ENCODE measurements around the gene OPRL1.
"Not testable (repeated sequence)": the region's sequence is repeated elsewhere in the genome, so short reads cannot be mapped to it uniquely, and the experiment has no call there.

Gene OPRL1

GRCh38 chr20:64122927-64123326, 43.0 kb downstream of the OPRL1 start:
- not testable (repeated sequence) for DNase-seq

- not testable (repeated sequence) for DNase-seq
Measured at GRCh38 chr20:64123517-64123916, 43.6 kb downstream of the OPRL1 start.

- DNase-seq: no peak
Measured at GRCh38 chr20:64129146-64129782, 49.4 kb downstream of the OPRL1 start.

GRCh38 chr20:64130271-64130670, 50.4 kb downstream of the OPRL1 start:
- no peak for DNase-seq

- no peak for DNase-seq
Measured at GRCh38 chr20:64130876-64131275, 51.0 kb downstream of the OPRL1 start.

GRCh38 chr20:64131406-64131805, 51.5 kb downstream of the OPRL1 start:
- no peak for DNase-seq

GRCh38 chr20:64133951-64134407, 54.1 kb downstream of the OPRL1 start:
- no peak for DNase-seq

- not testable (repeated sequence) for DNase-seq
Measured at GRCh38 chr20:64134744-64135143, 54.9 kb downstream of the OPRL1 start.

- DNase-seq: no peak
Measured at GRCh38 chr20:64136004-64136710, 56.3 kb downstream of the OPRL1 start.

- DNase-seq: no peak
Measured at GRCh38 chr20:64137598-64138031, 57.7 kb downstream of the OPRL1 start.

GRCh38 chr20:64138276-64138815, 58.5 kb downstream of the OPRL1 start:
- no peak for DNase-seq

GRCh38 chr20:64139199-64140060, 59.5 kb downstream of the OPRL1 start:
- no peak for DNase-seq

GRCh38 chr20:64140061-64140931, 60.4 kb downstream of the OPRL1 start:
- DNase-seq: no peak

GRCh38 chr20:64140956-64141355, 61.1 kb downstream of the OPRL1 start:
- no peak for DNase-seq

GRCh38 chr20:64142590-64142989, 62.7 kb downstream of the OPRL1 start:
- DNase-seq: no peak

GRCh38 chr20:64143018-64143801, 63.3 kb downstream of the OPRL1 start:
- no peak for DNase-seq

GRCh38 chr20:64144144-64144912, 64.4 kb downstream of the OPRL1 start:
- DNase-seq: no peak

- no peak for DNase-seq
Measured at GRCh38 chr20:64145458-64146300, 65.8 kb downstream of the OPRL1 start.

GRCh38 chr20:64146301-64146935, 66.5 kb downstream of the OPRL1 start:
- DNase-seq: no peak
